Measurements from ENCODE around the gene LPA.
"Not testable (repeated sequence)": the region's sequence is repeated elsewhere in the genome, so short reads cannot be mapped to it uniquely, and the experiment has no call there.

LPA gene

DNA sequence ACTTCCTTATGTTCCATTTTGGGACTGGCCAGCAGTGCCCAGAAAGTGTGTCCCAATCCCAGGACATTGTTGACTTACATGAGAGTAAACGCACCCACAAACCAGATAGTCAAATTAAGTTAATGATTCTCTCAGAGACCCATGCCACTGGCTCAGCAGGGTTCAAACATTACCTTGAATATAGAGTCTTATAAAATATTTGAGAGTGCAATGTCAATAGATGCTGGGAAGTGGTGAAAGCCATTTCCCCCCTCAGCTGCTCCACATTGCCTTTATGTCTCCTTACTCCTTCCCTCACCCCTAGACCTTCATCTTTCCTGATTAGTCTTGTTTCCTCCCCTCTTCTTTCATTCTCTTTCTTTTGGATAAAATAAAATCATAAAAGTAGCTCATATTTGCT lies at the start of gene LPA:
TSS of gene LPA (minus strand) at position 78 of the 400 bp plus-strand sequence. CDS start at position 17, 61 bp downstream.
- not testable (repeated sequence) for H3K79me2 ChIP-seq (ENCODE audit: insufficient read depth, low read length); H3K27me3 ChIP-seq (ENCODE audit: insufficient read depth, low read length, poor library complexity); H3K4me3 ChIP-seq (ENCODE audit: low read depth in 1 of 2, low read length in 2 of 2); H3K27ac ChIP-seq (ENCODE audit: low read length); DNase-seq; H3K9ac ChIP-seq (ENCODE audit: low read depth, low read length); H3K4me2 ChIP-seq (ENCODE audit: insufficient read depth, low read length); H2AFZ ChIP-seq (ENCODE audit: low read depth, low read length); H3K9me3 ChIP-seq (ENCODE audit: insufficient read depth, low read length, severe bottlenecking); H3K36me3 ChIP-seq (ENCODE audit: insufficient read depth, low read length); ATAC-seq (ENCODE audit: insufficient read depth, low read depth); H4K20me1 ChIP-seq (ENCODE audit: insufficient read depth, low read length); H3K4me1 ChIP-seq (ENCODE audit: insufficient read depth, low read length)

GRCh38 chr6:160708993-160709392 lies 44.9 kb upstream of the LPA start:
- not testable (repeated sequence) for H3K79me2 ChIP-seq (ENCODE audit: insufficient read depth, low read length); H3K36me3 ChIP-seq (ENCODE audit: insufficient read depth, low read length); H3K4me1 ChIP-seq (ENCODE audit: insufficient read depth, low read length); H4K20me1 ChIP-seq (ENCODE audit: insufficient read depth, low read length); H2AFZ ChIP-seq (ENCODE audit: low read depth, low read length); H3K9me3 ChIP-seq (ENCODE audit: insufficient read depth, low read length, severe bottlenecking); DNase-seq; H3K27me3 ChIP-seq (ENCODE audit: insufficient read depth, low read length, poor library complexity); ATAC-seq (ENCODE audit: insufficient read depth, low read depth); H3K9ac ChIP-seq (ENCODE audit: low read depth, low read length); H3K27ac ChIP-seq (ENCODE audit: low read length); H3K4me2 ChIP-seq (ENCODE audit: insufficient read depth, low read length); H3K4me3 ChIP-seq (ENCODE audit: low read depth in 1 of 2, low read length in 2 of 2)

GRCh38 chr6:160704688-160705087 lies 40.6 kb upstream of the LPA start:
- not testable (repeated sequence) for H3K9ac ChIP-seq (ENCODE audit: low read depth, low read length); H3K4me1 ChIP-seq (ENCODE audit: insufficient read depth, low read length); ATAC-seq (ENCODE audit: insufficient read depth, low read depth); H3K27me3 ChIP-seq (ENCODE audit: insufficient read depth, low read length, poor library complexity); H2AFZ ChIP-seq (ENCODE audit: low read depth, low read length); H3K9me3 ChIP-seq (ENCODE audit: insufficient read depth, low read length, severe bottlenecking); DNase-seq; H4K20me1 ChIP-seq (ENCODE audit: insufficient read depth, low read length); H3K27ac ChIP-seq (ENCODE audit: low read length); H3K79me2 ChIP-seq (ENCODE audit: insufficient read depth, low read length); H3K36me3 ChIP-seq (ENCODE audit: insufficient read depth, low read length); H3K4me2 ChIP-seq (ENCODE audit: insufficient read depth, low read length); H3K4me3 ChIP-seq (ENCODE audit: low read depth in 1 of 2, low read length in 2 of 2)

DNA sequence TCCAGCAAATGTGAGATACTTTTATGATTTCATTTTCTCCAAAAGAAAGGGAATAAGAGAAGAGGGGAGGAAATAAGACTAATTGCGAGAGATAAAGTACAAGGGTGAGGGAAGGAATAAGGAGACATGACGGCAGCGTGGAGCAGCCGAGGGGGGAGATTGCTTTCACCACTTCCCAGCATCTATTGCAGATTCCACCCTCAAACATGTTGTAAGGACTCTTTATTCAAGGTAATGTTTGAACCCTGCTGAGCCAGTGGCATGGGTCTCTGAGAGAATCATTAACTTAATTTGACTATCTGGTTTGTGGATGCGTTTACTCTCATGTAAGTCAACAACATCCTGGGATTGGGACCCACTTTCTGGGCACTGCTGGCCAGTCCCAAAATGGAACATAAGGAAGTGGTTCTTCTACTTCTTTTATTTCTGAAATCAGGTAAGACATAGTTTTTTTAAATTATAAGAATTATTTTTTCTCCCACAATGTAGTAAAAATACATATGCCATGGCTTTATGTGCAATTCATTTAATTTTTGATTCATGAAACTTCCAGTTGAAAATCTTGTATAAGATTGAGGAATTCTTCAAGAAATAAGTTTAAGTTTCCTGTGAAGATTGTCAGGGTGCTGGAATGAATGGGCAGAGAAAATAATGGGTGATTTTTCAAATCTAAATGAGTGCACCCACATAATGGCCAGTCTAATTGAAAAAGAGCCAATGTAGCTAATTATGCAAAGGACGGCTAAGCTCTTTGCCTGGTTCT lies 38.0 kb upstream of the LPA start, which contains the start of gene PLG:
TSS of gene PLG (plus strand) at position 327 of the 763 bp plus-strand sequence. CDS start at position 388, 61 bp downstream.
- H3K27ac ChIP-seq (ENCODE audit: low read length); H2AFZ ChIP-seq (ENCODE audit: low read depth, low read length); H3K4me1 ChIP-seq (ENCODE audit: insufficient read depth, low read length); H3K4me2 ChIP-seq (ENCODE audit: insufficient read depth, low read length); DNase-seq; ATAC-seq (ENCODE audit: insufficient read depth, low read depth); H3K79me2 ChIP-seq (ENCODE audit: insufficient read depth, low read length); H3K9me3 ChIP-seq (ENCODE audit: insufficient read depth, low read length, severe bottlenecking); H3K9ac ChIP-seq (ENCODE audit: low read depth, low read length); H4K20me1 ChIP-seq (ENCODE audit: insufficient read depth, low read length); H3K36me3 ChIP-seq (ENCODE audit: insufficient read depth, low read length); H3K27me3 ChIP-seq (ENCODE audit: insufficient read depth, low read length, poor library complexity); H3K4me3 ChIP-seq (ENCODE audit: low read depth in 1 of 2, low read length in 2 of 2): not testable (repeated sequence)

DNA sequence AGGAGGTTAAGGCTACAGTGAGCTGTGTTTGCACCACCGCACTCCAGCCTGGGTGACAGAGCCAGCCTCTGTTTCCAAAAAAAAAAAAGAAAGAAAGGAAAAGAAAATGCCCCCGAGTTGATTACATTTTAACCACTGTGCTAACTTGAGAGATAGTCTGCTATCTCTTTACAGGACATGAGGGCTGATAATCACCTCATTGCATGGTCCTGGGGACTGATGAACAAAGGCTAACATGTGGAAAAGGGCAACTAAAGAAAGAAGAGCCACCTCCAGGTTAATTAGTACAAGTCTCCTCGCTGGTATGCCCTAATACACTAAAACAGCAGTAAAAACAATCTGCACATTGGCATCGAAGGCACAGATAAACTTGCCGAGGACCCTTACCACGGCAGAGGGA lies 33.8 kb upstream of the LPA start:
- Histone ChIP-seq H3K9me3 (ENCODE audit: insufficient read depth, low read length, severe bottlenecking) (no peaks in the 10 kb centered on the region), H3K27me3 (ENCODE audit: insufficient read depth, low read length, poor library complexity) (no peaks in the 10 kb centered on the region), H2AFZ (ENCODE audit: low read depth, low read length) (no peak overlapping the region), H3K9ac (ENCODE audit: low read depth, low read length) (no peak overlapping the region), H3K4me3 (ENCODE audit: low read depth in 1 of 2, low read length in 2 of 2) (no peak overlapping the region), H3K79me2 (ENCODE audit: insufficient read depth, low read length) (no peaks in the 10 kb centered on the region), H4K20me1 (ENCODE audit: insufficient read depth, low read length) (no peaks in the 10 kb centered on the region), H3K36me3 (ENCODE audit: insufficient read depth, low read length) (no peaks in the 10 kb centered on the region), H3K4me2 (ENCODE audit: insufficient read depth, low read length) (no peak overlapping the region), H3K4me1 (ENCODE audit: insufficient read depth, low read length) (no peaks in the 10 kb centered on the region), H3K27ac (ENCODE audit: low read length) (no peak overlapping the region)
- DNase-seq (no peak), ATAC-seq (ENCODE audit: insufficient read depth, low read depth) (no peak)
- TF ChIP-seq CTCF (IDR thresholded peaks at IDR 0.05; ENCODE audit: borderline replicate concordance, extremely low read depth, low read length, poor library complexity, severe bottlenecking) (no peak), EZH2 (IDR thresholded peaks at IDR 0.05; ENCODE audit: borderline replicate concordance, low read depth, low read length, severe bottlenecking) (no peak)

DNA sequence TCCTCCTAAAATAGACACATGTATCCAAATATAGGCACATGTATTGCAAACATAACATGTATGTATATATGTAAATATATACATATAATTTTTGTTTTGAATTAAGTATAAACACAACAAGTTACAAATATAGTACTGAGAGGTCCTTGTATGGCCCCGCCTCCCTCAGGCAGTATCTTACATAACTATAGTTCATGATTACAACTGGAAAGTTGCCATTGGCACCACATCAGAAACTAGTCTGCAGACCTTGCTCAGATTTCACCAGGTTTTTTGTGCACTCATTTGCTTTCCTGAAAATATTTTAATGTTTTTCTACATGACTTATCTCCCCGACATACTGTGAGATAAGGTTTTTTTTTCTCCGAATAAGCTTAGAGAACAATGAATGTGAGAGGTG lies 32.8 kb upstream of the LPA start:
- not testable (repeated sequence) for H3K4me1 ChIP-seq (ENCODE audit: insufficient read depth, low read length); DNase-seq; H3K4me2 ChIP-seq (ENCODE audit: insufficient read depth, low read length); H3K27me3 ChIP-seq (ENCODE audit: insufficient read depth, low read length, poor library complexity); H3K27ac ChIP-seq (ENCODE audit: low read length); H3K36me3 ChIP-seq (ENCODE audit: insufficient read depth, low read length); H3K79me2 ChIP-seq (ENCODE audit: insufficient read depth, low read length); H3K9ac ChIP-seq (ENCODE audit: low read depth, low read length); H4K20me1 ChIP-seq (ENCODE audit: insufficient read depth, low read length); H2AFZ ChIP-seq (ENCODE audit: low read depth, low read length); ATAC-seq (ENCODE audit: insufficient read depth, low read depth); H3K9me3 ChIP-seq (ENCODE audit: insufficient read depth, low read length, severe bottlenecking); H3K4me3 ChIP-seq (ENCODE audit: low read depth in 1 of 2, low read length in 2 of 2)

DNA sequence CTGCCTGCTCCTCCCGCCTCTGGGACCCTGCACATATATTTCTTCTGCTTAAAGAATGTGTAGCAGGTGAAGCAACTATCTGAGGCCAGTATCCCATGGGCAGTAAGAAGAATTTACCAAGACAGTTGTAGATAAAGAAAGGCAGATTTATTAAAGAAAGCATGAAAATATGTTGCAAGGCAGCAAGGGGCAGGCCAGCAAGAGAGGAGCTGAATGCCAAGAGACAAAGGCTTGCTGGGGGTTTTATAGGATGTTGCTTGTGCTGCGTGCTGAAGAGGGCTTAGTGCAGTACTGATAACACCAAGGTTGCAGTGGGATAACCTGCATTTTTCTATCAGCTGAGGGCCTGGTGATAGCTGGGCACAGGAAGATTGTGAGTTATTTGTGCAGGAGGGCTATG lies 31.5 kb upstream of the LPA start:
- H3K4me3 ChIP-seq (ENCODE audit: low read depth in 1 of 2, low read length in 2 of 2); H3K36me3 ChIP-seq (ENCODE audit: insufficient read depth, low read length): not testable (repeated sequence)

More for the DNA sequence above, 31.5 kb upstream of the LPA start:
- H3K27me3 ChIP-seq (ENCODE audit: insufficient read depth, low read length, poor library complexity); DNase-seq; H3K9ac ChIP-seq (ENCODE audit: low read depth, low read length); ATAC-seq (ENCODE audit: insufficient read depth, low read depth); H3K4me2 ChIP-seq (ENCODE audit: insufficient read depth, low read length); H2AFZ ChIP-seq (ENCODE audit: low read depth, low read length); H3K27ac ChIP-seq (ENCODE audit: low read length); H3K9me3 ChIP-seq (ENCODE audit: insufficient read depth, low read length, severe bottlenecking); H3K79me2 ChIP-seq (ENCODE audit: insufficient read depth, low read length); H4K20me1 ChIP-seq (ENCODE audit: insufficient read depth, low read length); H3K4me1 ChIP-seq (ENCODE audit: insufficient read depth, low read length): not testable (repeated sequence)
